ENCODE data around the gene POLR3G.

POLR3G gene

DNA sequence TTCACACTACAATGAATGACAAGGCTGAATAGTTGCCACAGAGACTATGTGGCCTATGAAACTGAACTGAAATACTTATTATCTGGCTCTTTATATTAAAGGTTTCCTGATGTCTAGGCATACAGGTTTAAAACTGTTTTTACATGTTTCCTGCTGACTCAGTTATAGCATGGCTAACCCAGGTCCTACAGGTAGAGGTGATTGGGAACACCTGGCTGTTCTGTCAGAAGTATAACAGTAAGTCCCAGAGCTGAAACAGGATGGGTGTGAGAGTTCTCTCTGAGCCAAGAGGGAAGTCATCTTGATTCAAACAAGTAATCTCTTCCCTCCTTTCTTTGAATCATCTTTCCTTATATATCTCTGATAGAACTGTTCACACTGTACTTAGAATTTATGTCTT lies 79.0 kb downstream of the POLR3G start:
- no peak for DNase-seq

- no peak for DNase-seq
Observed at GRCh38 chr5:90554358-90555006, 79.8 kb downstream of the POLR3G start.

DNA sequence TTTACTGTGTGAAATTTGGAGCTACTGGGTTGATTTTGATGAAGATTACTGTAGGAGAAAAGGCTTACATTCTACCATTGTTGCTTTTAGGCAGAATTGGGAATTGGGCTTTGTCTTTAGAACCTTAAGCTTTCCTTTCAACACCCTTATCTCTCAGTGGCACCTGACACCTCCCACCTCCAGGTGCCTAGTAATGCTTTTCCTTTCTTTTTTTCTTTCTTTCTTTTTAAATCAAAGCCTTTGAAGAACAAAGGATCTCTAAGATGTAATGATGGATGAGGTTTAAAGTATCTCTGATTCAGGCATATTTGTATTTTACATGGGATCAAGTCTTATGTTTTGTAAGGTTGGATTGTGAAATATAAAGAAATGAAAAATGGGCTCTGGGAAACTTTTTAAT lies 81.0 kb downstream of the POLR3G start:
- DNase-seq, result no peak

- DNase-seq, result no peak
Observed at GRCh38 chr5:90557391-90557790, 82.7 kb downstream of the POLR3G start.

GRCh38 chr5:90557871-90558270 lies 83.2 kb downstream of the POLR3G start:
- no peak for DNase-seq

GRCh38 chr5:90558344-90559192 lies 83.9 kb downstream of the POLR3G start, which contains the start of gene ADGRV1:
TSS of gene ADGRV1 (plus strand) at chr5:90558797. CDS start at chr5:90558896, 99 bp downstream.
- DNase-seq, result no peak

DNA sequence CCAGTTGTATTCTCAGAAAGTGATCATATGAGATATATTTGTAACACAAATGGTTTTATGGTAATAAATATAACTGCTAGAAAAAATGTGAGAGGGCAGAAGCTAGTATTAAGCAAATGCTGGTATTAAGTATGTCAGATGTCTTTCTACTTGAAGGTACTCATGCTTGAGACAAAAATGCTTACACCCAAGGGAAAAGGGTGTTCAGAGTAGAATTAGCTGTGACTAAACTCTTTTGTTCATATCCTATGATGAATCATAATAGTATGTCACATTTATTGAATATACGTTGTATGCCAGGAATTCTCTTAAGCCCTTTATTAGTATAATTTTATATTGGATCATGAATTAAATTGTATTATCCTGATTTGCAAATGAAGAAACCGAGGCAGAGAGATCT lies 86.1 kb downstream of the POLR3G start:
- no peak for DNase-seq

DNA sequence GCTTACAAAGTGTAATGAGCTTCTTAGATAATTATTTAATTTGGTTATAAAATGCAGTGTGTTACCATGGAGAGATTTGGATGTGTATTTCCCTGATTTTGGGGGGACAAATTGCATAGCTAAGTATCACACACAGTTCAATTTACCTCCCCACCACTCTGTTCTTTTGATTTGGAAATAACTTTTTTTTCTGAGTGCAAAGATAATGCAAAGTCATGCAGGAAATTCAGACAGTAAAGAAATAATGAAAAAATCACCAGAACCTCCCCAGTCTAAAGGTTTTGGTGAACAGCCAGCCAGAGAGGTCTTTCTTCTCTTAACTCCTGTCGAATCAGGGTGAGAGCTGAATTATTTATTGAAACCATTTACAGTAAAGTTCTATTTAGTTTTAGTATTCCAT lies 87.1 kb downstream of the POLR3G start:
- DNase-seq, result no peak

- no peak for DNase-seq
Observed at GRCh38 chr5:90562341-90562740, 87.7 kb downstream of the POLR3G start.

- DNase-seq, result no peak
Observed at GRCh38 chr5:90563108-90563507, 88.4 kb downstream of the POLR3G start.
